H1 (cell line): ENCODE data around the gene SCN8A. TPM values are rescaled to one million over a fixed set of nuclear protein-coding genes. Genes with fewer than 3 reads are reported as not detected.

Experiments used
- CTCF ChIA-PET: fragments of 300-600 bp; sonication (Branson Sonifier 250); formaldehyde crosslinking; loops from one replicate; lab custom pipeline; 2021; ENCODE audit not compliant: partially characterized antibody; lab: Charles Lee
- POLR2A ChIA-PET: fragments of 300-600 bp; sonication (Branson Sonifier 250); formaldehyde crosslinking; loops from one replicate; lab custom pipeline; 2021; ENCODE audit warnings: inconsistent platforms; ENCODE audit not compliant: partially characterized antibody; lab: Charles Lee
- DNase-seq, 2 experiments: peaks; one replicate each; pipeline versions ENCODE4 v3.0.0 to v3.0.0-alpha.2; 2010 to 2022; ENCODE audit warnings: low spot score in 2 of 2, low read depth in 1 of 2, mixed read lengths in 1 of 2
- FAIRE-seq: peaks from 2 replicates; lab custom pipeline; 2011; peaks lifted over from hg19 to GRCh38; lab: Jason Lieb, UNC
- H2AFZ ChIP-seq: 2 replicates; pipeline ENCODE4 v1.8.1; 2012; ENCODE audit warnings: low read length, inconsistent platforms
- H2AK5ac ChIP-seq: 2 replicates; pipeline ENCODE4 v1.6.1; 2013; ENCODE audit warnings: low read depth, low read length
- H2BK120ac ChIP-seq: replicated peaks from 2 replicates; pipeline ENCODE3; 2013; ENCODE audit warnings: low read depth, low read length, inconsistent platforms
- H2BK12ac ChIP-seq: 2 replicates; pipeline ENCODE4 v1.6.1; 2013; ENCODE audit warnings: low read depth, low read length
- H2BK15ac ChIP-seq: 2 replicates; pipeline ENCODE4 v1.6.1; 2013; ENCODE audit warnings: low read length
- H2BK20ac ChIP-seq: 2 replicates; pipeline ENCODE4 v1.6.1; 2013; ENCODE audit warnings: low read length
- H2BK5ac ChIP-seq: 2 replicates; pipeline ENCODE4 v1.6.1; 2013; ENCODE audit warnings: low read depth, low read length
- H3K14ac ChIP-seq: 2 replicates; pipeline ENCODE4 v1.6.1; 2013; ENCODE audit warnings: inconsistent platforms; ENCODE audit not compliant: insufficient read length
- H3K18ac ChIP-seq: 2 replicates; pipeline ENCODE4 v1.6.1; 2013; ENCODE audit warnings: low read length; ENCODE audit errors: extremely low read depth
- H3K23ac ChIP-seq: 2 replicates; pipeline ENCODE4 v1.6.1; 2013; ENCODE audit warnings: inconsistent platforms; ENCODE audit not compliant: insufficient read length
- H3K23me2 ChIP-seq: 2 replicates; pipeline ENCODE4 v1.6.1; 2013; ENCODE audit warnings: low read depth, low read length
- H3K27ac ChIP-seq: 2 replicates; pipeline ENCODE4 v1.6.1; 2011; ENCODE audit warnings: low read depth, low read length, inconsistent platforms
- H3K27me3 ChIP-seq, 4 experiments: replicated peaks in 1 of 4; 1 replicate in 1 of 4; 2 replicates in 3 of 4; pipeline versions ENCODE4 v1.6.1 to v1.8.1; 2011 to 2013; ENCODE audit warnings: low read length in 3 of 4, mild to moderate bottlenecking in 3 of 4, inconsistent platforms in 2 of 4, mixed read lengths in 2 of 4, moderate library complexity in 1 of 4; ENCODE audit not compliant: control insufficient read depth in 3 of 4, insufficient read depth in 3 of 4; ENCODE audit errors: extremely low read depth in 1 of 4
- H3K36me3 ChIP-seq, 4 experiments: 2 replicates each; pipeline versions ENCODE4 v1.6.1 to v1.8.1; 2011 to 2013; ENCODE audit warnings: mild to moderate bottlenecking in 4 of 4, low read length in 3 of 4, moderate library complexity in 2 of 4, control low read depth in 1 of 4, inconsistent platforms in 1 of 4; ENCODE audit not compliant: insufficient read depth in 4 of 4, control insufficient read depth in 2 of 4
- H3K4ac ChIP-seq: replicated peaks from 2 replicates; pipeline ENCODE3; 2013; ENCODE audit warnings: low read length, low read depth, mixed read lengths, inconsistent platforms; ENCODE audit not compliant: insufficient read length
- H3K4me1 ChIP-seq, 4 experiments: replicated peaks in 1 of 4; 1 replicate in 1 of 4; 2 replicates in 3 of 4; pipeline versions ENCODE4 v1.6.1 to v1.8.1; 2011 to 2013; ENCODE audit warnings: low read length in 3 of 4, inconsistent platforms in 2 of 4, mixed read lengths in 1 of 4; ENCODE audit not compliant: insufficient read depth in 4 of 4, control insufficient read depth in 3 of 4
- H3K4me2 ChIP-seq, 2 experiments: 2 replicates each; pipeline versions ENCODE4 v1.6.1 to v1.8.1; 2011 to 2013; ENCODE audit warnings: low read depth in 2 of 2, low read length in 2 of 2, control low read depth in 1 of 2, inconsistent platforms in 1 of 2, mild to moderate bottlenecking in 1 of 2; ENCODE audit not compliant: insufficient read depth in 1 of 2
- H3K4me3 ChIP-seq, 4 experiments: fragments of 200-600, 300-600 bp in 1 of 4; sonication (generic), shearing (Covaris generic), sonication (Bioruptor Twin) in 1 of 4; 2 replicates each; pipeline versions ENCODE4 v1.5.1 to v1.8.1; 2011 to 2016; ENCODE audit warnings: low read length in 4 of 4, low read depth in 3 of 4, control low read depth in 2 of 4, inconsistent platforms in 2 of 4, mild to moderate bottlenecking in 2 of 4, mixed read lengths in 1 of 4, moderate library complexity in 1 of 4; ENCODE audit not compliant: insufficient read depth in 2 of 4; ENCODE audit errors: extremely low read depth in 1 of 4
- H3K56ac ChIP-seq: replicated peaks from 2 replicates; pipeline ENCODE3; 2013; ENCODE audit warnings: low read depth, mild to moderate bottlenecking, mixed read lengths, low read length, inconsistent platforms; ENCODE audit not compliant: insufficient read length
- H3K79me1 ChIP-seq: 2 replicates; pipeline ENCODE4 v1.6.1; 2013; ENCODE audit warnings: low read depth, low read length, control low read depth
- H3K79me2 ChIP-seq, 2 experiments: 2 replicates each; pipeline versions ENCODE4 v1.6.1 to v1.8.1; 2012 to 2013; ENCODE audit warnings: low read length in 2 of 2, mild to moderate bottlenecking in 2 of 2, inconsistent platforms in 1 of 2; ENCODE audit not compliant: insufficient read depth in 2 of 2, control insufficient read depth in 1 of 2
- H3K9ac ChIP-seq, 4 experiments: replicated peaks in 1 of 4; 1 replicate in 1 of 4; 2 replicates in 3 of 4; pipeline versions ENCODE4 v1.6.1 to v1.8.1; 2011 to 2013; ENCODE audit warnings: low read depth in 3 of 4, low read length in 3 of 4, control low read depth in 2 of 4, mild to moderate bottlenecking in 2 of 4, moderate library complexity in 2 of 4, inconsistent platforms in 1 of 4; ENCODE audit errors: extremely low read depth in 1 of 4
- H3K9me3 ChIP-seq, 2 experiments: 2 replicates each; pipeline versions ENCODE4 v1.6.1 to v1.8.1; 2012 to 2013; ENCODE audit warnings: mild to moderate bottlenecking in 2 of 2, moderate library complexity in 2 of 2, control low read depth in 1 of 2, inconsistent platforms in 1 of 2, low read depth in 1 of 2, low read length in 1 of 2, mixed read lengths in 1 of 2; ENCODE audit not compliant: insufficient read depth in 2 of 2
- H4K20me1 ChIP-seq, 2 experiments: replicated peaks in 1 of 2; 2 replicates each; pipeline versions ENCODE3 to v1.8.1; 2011 to 2013; ENCODE audit warnings: inconsistent platforms in 2 of 2, low read length in 2 of 2, mild to moderate bottlenecking in 1 of 2; ENCODE audit not compliant: insufficient read depth in 2 of 2, control insufficient read depth in 1 of 2
- H4K5ac ChIP-seq: 2 replicates; pipeline ENCODE4 v1.6.1; 2013; ENCODE audit warnings: low read length, low read depth, mixed read lengths, inconsistent platforms; ENCODE audit not compliant: insufficient read length
- H4K8ac ChIP-seq: 2 replicates; pipeline ENCODE4 v1.8.0; 2013; ENCODE audit warnings: mild to moderate bottlenecking, moderate library complexity, low read length, inconsistent platforms; ENCODE audit not compliant: insufficient read depth; ENCODE audit errors: extremely low read depth
- H4K91ac ChIP-seq: replicated peaks from 2 replicates; pipeline ENCODE3; 2013; ENCODE audit warnings: low read length, mixed read lengths, inconsistent platforms; ENCODE audit not compliant: insufficient read length
- CREB1 ChIP-seq: IDR thresholded peaks from 2 replicates; pipeline ENCODE4 v1.6.1; 2012; ENCODE audit warnings: inconsistent platforms
- SAP30 ChIP-seq: fragments of 300-600 bp; sonication (generic); IDR thresholded peaks from 2 replicates; pipeline ENCODE4 v1.7.1; 2012; ENCODE audit warnings: low read length, moderate library complexity, mild to moderate bottlenecking, inconsistent platforms; ENCODE audit not compliant: insufficient read depth, insufficient replicate concordance
- TAF1 ChIP-seq: IDR thresholded peaks from 2 replicates; pipeline ENCODE4 v1.6.1; 2011; ENCODE audit warnings: mild to moderate bottlenecking, low read depth, low read length
- ZNF274 ChIP-seq: IDR thresholded peaks from 2 replicates; pipeline ENCODE4 v1.7.0; 2012; ENCODE audit warnings: low read length, borderline replicate concordance; ENCODE audit errors: extremely low read depth
- WGBS, 2 experiments: shearing (Covaris generic) in 1 of 2; methylation state at CpG; one replicate each; pipeline versions ENCODE4 v1.1.6 to v1.1.7; 2013 to 2015; ENCODE audit warnings: low lambda C conversion rate in 2 of 2, mixed read lengths in 2 of 2, inconsistent platforms in 1 of 2, low coverage in 1 of 2, missing lambda C conversion rate in 1 of 2; ENCODE audit not compliant: insufficient replicate concordance in 2 of 2, insufficient coverage in 1 of 2, insufficient read length in 1 of 2; ENCODE audit errors: extremely low coverage in 1 of 2, missing lambda C conversion rate in 1 of 2; 5-methylcytosine and 5-hydroxymethylcytosine counted together
- polyA plus RNA-seq, 7 experiments: library from polyadenylated mRNA; depleted of rRNA in 3 of 7; stranded (reverse) in 5 of 7; unstranded in 2 of 7; fragments of >200 nt in 5 of 7; fragments of 200-250 nt in 2 of 7; gene quantifications; 1 replicate in 5 of 7; 2 replicates in 1 of 7; 4 replicates in 1 of 7; pipeline versions ENCODE4 v1.2.1 to v1.2.3, GENCODE V29; 2011 to 2013; ENCODE audit warnings: missing spikeins in 2 of 7, mixed read lengths in 2 of 7
- total RNA-seq: library from RNA; stranded (reverse); fragmentation: NEBNext Ultra II Directional; extraction: Animal tissue kit (Norgen Biotek cat#: 25700); gene quantifications from 2 replicates; pipeline ENCODE4 v1.2.1, GENCODE V29; 2021

SCN8A gene
- total and polyA plus RNA-seq, 2 of the 8 experiments (the other 6 are each of a cell fraction or from before 2014, with no cell fraction given), result 6.3 to 10.7 TPM

DNA sequence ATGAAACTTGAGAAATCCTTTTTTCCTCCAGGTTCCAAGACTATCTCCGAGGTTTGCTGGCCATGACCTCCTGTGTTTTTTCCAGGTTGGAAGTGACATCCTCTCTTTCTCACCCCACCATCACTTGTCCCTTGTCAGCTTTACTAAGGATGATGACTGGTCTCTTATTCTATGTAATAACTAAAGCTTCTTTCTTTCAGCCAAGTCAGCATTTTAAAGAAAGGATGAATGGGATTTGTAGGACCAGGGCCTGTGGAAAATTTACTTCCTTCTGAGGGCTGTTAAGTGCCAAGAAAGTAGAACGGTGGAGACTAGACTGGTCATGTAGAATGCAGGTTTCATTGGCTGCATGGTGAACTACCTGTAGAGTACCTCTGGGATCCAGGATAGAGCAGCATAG is 183.9 kb downstream of the SCN8A start:
- no peaks in the 10 kb centered on the region for H3K9me3 ChIP-seq
- H3K79me2 ChIP-seq, result no peaks in the 10 kb centered on the region
- no peak for TF ChIP-seq SAP30
- TF ChIP-seq ZNF274, result no peak
- no peak for TF ChIP-seq CREB1
- no peak for TF ChIP-seq TAF1
- H2BK15ac ChIP-seq, result no peak overlapping the region
- WGBS, 2 experiments, result 87% methylated on average over 2 of the region's 2 CpGs; no CpG with 5 or more reads in 1 of the 2 experiments
- no peaks in the 10 kb centered on the region for H3K4me1 ChIP-seq
- no peak overlapping the region for H3K14ac ChIP-seq
- CTCF ChIA-PET, result interaction anchor here (1.3 kb wide), 1 partner anchor 100 kb away, joined by 3 read pairs; no protein-coding TSS in a partner anchor
- no peak overlapping the region for H3K56ac ChIP-seq
- H3K36me3 ChIP-seq, result peaks cover 0 to 16% (median 5%) of the 10 kb centered on the region in 4 experiments; a peak in 5 of 8 replicates
- no peak overlapping the region for H2BK20ac ChIP-seq
- DNase-seq (no peak), FAIRE-seq (no peak)
- H2BK5ac ChIP-seq, result no peak overlapping the region
- H2BK12ac ChIP-seq, result no peak overlapping the region
- H3K79me1 ChIP-seq, result no peaks in the 10 kb centered on the region
- no peak overlapping the region for H4K91ac ChIP-seq
- H4K8ac ChIP-seq, result no peak overlapping the region
- no peak overlapping the region for H3K23ac ChIP-seq
- no peak overlapping the region for H2BK120ac ChIP-seq
- H4K5ac ChIP-seq, result no peak overlapping the region
- H3K18ac ChIP-seq, result no peak overlapping the region
- H2AK5ac ChIP-seq, result no peak overlapping the region
- no peak overlapping the region for H2AFZ ChIP-seq
- no peak overlapping the region for H3K9ac ChIP-seq
- no peaks in the 10 kb centered on the region for H3K23me2 ChIP-seq
- H3K4ac ChIP-seq, result no peak overlapping the region
- no peaks in the 10 kb centered on the region for H3K27me3 ChIP-seq
- no peak overlapping the region for H3K4me2 ChIP-seq
- no peak overlapping the region for H3K27ac ChIP-seq
- peaks cover 0 to 2% of the 10 kb centered on the region in 2 experiments for H4K20me1 ChIP-seq
- POLR2A ChIA-PET, result interaction anchor here (2.2 kb wide), 1 partner anchor 11 kb away, joined by 4 read pairs; no protein-coding TSS in a partner anchor
- no peak overlapping the region for H3K4me3 ChIP-seq
